ENCODE results near the gene EMD. TPM values are rescaled to one million over a fixed set of nuclear protein-coding genes. Genes with fewer than 3 reads are reported as not detected.

The EMD gene
- total RNA-seq, 3 donors from 2014 or later (not counting 1 experiment from before 2014, with no cell fraction given): 141 to 175 (median 152) TPM

- Histone ChIP-seq H3K27ac (ENCODE audit: low read length) (no peak overlapping the region), H3K27me3 (ENCODE audit: control insufficient read depth, insufficient read depth, low read length) (no peaks in the 10 kb centered on the region), H3K36me3 (ENCODE audit: control insufficient read depth, insufficient read depth, low read length) (peaks cover 6% of the 10 kb centered on the region), H3K9me3 (ENCODE audit: control insufficient read depth, insufficient read depth, low read length) (no peaks in the 10 kb centered on the region), H3K4me3 (ENCODE audit: low read length) (no peak overlapping the region), H3K4me1 (ENCODE audit: control insufficient read depth, insufficient read depth, low read length) (peaks cover 29% of the 10 kb centered on the region)
- H3K27me3 Mint-ChIP-seq (ENCODE audit: low read depth in 2 of 2): no peaks in the 10 kb centered on the region
- intact Hi-C loops (cut with micrococcal nuclease): no loop called here
- no peaks in the 10 kb centered on the region for H3K9me3 Mint-ChIP-seq
- no peak for DNase-seq
- peak overlapping the region; percentile 73 for H3K4me3 Mint-ChIP-seq
- no peaks in the 10 kb centered on the region for H3K36me3 Mint-ChIP-seq
- peak overlapping the region; percentile 80 to 91 for H3K27ac Mint-ChIP-seq
- TF ChIP-seq, protein P1, sequence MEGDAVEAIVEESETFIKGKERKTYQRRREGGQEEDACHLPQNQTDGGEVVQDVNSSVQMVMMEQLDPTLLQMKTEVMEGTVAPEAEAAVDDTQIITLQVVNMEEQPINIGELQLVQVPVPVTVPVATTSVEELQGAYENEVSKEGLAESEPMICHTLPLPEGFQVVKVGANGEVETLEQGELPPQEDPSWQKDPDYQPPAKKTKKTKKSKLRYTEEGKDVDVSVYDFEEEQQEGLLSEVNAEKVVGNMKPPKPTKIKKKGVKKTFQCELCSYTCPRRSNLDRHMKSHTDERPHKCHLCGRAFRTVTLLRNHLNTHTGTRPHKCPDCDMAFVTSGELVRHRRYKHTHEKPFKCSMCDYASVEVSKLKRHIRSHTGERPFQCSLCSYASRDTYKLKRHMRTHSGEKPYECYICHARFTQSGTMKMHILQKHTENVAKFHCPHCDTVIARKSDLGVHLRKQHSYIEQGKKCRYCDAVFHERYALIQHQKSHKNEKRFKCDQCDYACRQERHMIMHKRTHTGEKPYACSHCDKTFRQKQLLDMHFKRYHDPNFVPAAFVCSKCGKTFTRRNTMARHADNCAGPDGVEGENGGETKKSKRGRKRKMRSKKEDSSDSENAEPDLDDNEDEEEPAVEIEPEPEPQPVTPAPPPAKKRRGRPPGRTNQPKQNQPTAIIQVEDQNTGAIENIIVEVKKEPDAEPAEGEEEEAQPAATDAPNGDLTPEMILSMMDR (IDR thresholded peaks at IDR 0.05): no peak
- peaks cover 11 to 12% of the 10 kb centered on the region in 2 donors for H3K4me1 Mint-ChIP-seq
- no peak for ATAC-seq
- 95% methylated on average over 13 of the region's 14 CpGs for WGBS (ENCODE audit: insufficient coverage)
Observed at GRCh38 chrX:154380787-154381186, 1.7 kb downstream of the EMD start.

- H3K36me3 ChIP-seq (ENCODE audit: control insufficient read depth, insufficient read depth, low read length): peaks cover 6% of the 10 kb centered on the region
- H3K4me3 Mint-ChIP-seq: no peak overlapping the region
Observed at GRCh38 chrX:154381271-154381670, 2.2 kb downstream of the EMD start.

DNA sequence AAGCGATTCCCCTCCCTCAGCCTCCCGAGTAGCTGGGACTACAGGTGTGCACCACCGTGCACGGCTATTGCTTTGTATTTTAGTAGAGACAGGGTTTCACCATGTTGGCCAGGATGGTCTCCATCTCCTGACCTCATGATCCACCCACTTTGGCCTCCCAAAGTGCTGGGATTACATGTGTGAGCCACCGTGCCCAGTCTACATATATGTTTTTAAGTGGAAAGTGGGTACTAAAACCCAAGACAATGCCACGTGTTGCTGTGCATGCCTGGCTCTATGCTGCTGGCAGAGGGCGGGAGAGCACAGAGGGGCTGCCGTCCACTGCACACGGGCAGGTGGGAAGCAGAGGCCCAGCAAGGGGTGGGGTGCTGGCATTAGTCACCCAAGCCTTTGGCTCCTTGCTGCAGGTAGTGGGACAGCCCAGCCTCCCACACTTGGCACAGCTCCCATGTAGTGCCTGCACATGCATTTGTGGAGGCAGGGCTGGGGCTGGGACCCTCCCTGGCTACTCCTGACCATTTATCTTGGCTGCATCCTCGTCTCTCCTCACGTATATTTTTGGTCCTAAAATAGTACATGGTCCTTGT lies 3.5 kb downstream of the EMD start:
- DNase-seq (no peak), ATAC-seq (no peak)
- Mint-ChIP-seq H3K27ac (no peak overlapping the region), H3K27me3 (ENCODE audit: low read depth in 2 of 2) (no peaks in the 10 kb centered on the region), H3K9me3 (no peaks in the 10 kb centered on the region), H3K36me3 (no peaks in the 10 kb centered on the region), H3K4me3 (no peak overlapping the region), H3K4me1 (peaks cover 11 to 12% of the 10 kb centered on the region in 2 donors)
- WGBS (ENCODE audit: insufficient coverage): 87% methylated on average over 8 of the region's 11 CpGs
- Histone ChIP-seq H3K27ac (ENCODE audit: low read length) (no peak overlapping the region), H3K9me3 (ENCODE audit: control insufficient read depth, insufficient read depth, low read length) (no peaks in the 10 kb centered on the region), H3K4me3 (ENCODE audit: low read length) (no peak overlapping the region), H3K4me1 (ENCODE audit: control insufficient read depth, insufficient read depth, low read length) (peaks cover 22% of the 10 kb centered on the region), H3K27me3 (ENCODE audit: control insufficient read depth, insufficient read depth, low read length) (no peaks in the 10 kb centered on the region), H3K36me3 (ENCODE audit: control insufficient read depth, insufficient read depth, low read length) (peaks cover 6% of the 10 kb centered on the region)
- intact Hi-C loops (cut with micrococcal nuclease): no loop called here
- TF ChIP-seq, protein P1 (IDR thresholded peaks at IDR 0.05): no peak

More at GRCh38 chrX:154381271-154381670, 2.2 kb downstream of the EMD start:
- DNase-seq (no peak), ATAC-seq (no peak)
- Histone ChIP-seq H3K27ac (ENCODE audit: low read length) (no peak overlapping the region), H3K4me3 (ENCODE audit: low read length) (no peak overlapping the region), H3K4me1 (ENCODE audit: control insufficient read depth, insufficient read depth, low read length) (peaks cover 29% of the 10 kb centered on the region), H3K9me3 (ENCODE audit: control insufficient read depth, insufficient read depth, low read length) (no peaks in the 10 kb centered on the region), H3K27me3 (ENCODE audit: control insufficient read depth, insufficient read depth, low read length) (no peaks in the 10 kb centered on the region)
- no peaks in the 10 kb centered on the region for H3K36me3 Mint-ChIP-seq
- H3K4me1 Mint-ChIP-seq: peaks cover 11 to 12% of the 10 kb centered on the region in 2 donors
- H3K27ac Mint-ChIP-seq: peak overlapping the region; percentile 80 to 91
- no peaks in the 10 kb centered on the region for H3K27me3 Mint-ChIP-seq (ENCODE audit: low read depth in 2 of 2)
- intact Hi-C loops (cut with micrococcal nuclease): no loop called here
- no peaks in the 10 kb centered on the region for H3K9me3 Mint-ChIP-seq
- TF ChIP-seq, protein P1 (IDR thresholded peaks at IDR 0.05): no peak
- 55% methylated on average over 4 of the region's 6 CpGs for WGBS (ENCODE audit: insufficient coverage)

Data from natural killer cell (primary cell).